Testis (tissue), 3 donors: ENCODE measurements around the gene RSU1. TPM values are rescaled to one million over a fixed set of nuclear protein-coding genes. Genes with fewer than 3 reads are reported as not detected.

Experiments used
- DNase-seq: peaks from one replicate; pipeline ENCODE4 v3.0.0-alpha.2; 2019
- H3K27ac ChIP-seq, 2 donors: fragments of 200-600 bp; sonication (generic); one replicate each; pipeline ENCODE4 v1.5.1; 2019
- H3K27me3 ChIP-seq: fragments of 200-600 bp; sonication (generic); one replicate; pipeline ENCODE4 v1.5.1; 2019
- H3K36me3 ChIP-seq: fragments of 200-600 bp; sonication (generic); one replicate; pipeline ENCODE4 v1.5.1; 2017; ENCODE audit warnings: low read depth; ENCODE audit errors: missing control alignments
- H3K4me1 ChIP-seq: fragments of 200-600 bp; sonication (generic); one replicate; pipeline ENCODE4 v1.5.1; 2019
- H3K4me3 ChIP-seq, 2 donors: fragments of 200-600 bp; sonication (generic); one replicate each; pipeline ENCODE4 v1.5.1; 2017 to 2019
- H3K9me3 ChIP-seq: fragments of 200-600 bp; sonication (generic); one replicate; pipeline ENCODE4 v1.5.1; 2017
- CTCF ChIP-seq, 3 experiments: fragments of 450-650 bp in 2 of 3; fragments of 200-600 bp in 1 of 3; sonication (generic) in 1 of 3; IDR thresholded peaks; one replicate each; pipeline ENCODE4 v1.5.1; 2016 to 2019; ENCODE audit warnings: antibody characterized with exemption in 3 of 3, mild to moderate bottlenecking in 2 of 3, moderate library complexity in 1 of 3
- POLR2A ChIP-seq: fragments of 450-650 bp; IDR thresholded peaks from one replicate; pipeline ENCODE4 v1.6.1; 2017; ENCODE audit warnings: antibody characterized with exemption, mild to moderate bottlenecking, moderate library complexity
- WGBS, 2 donors: methylation state at CpG; one replicate each; pipeline ENCODE4 v1.1.5; 2018; 5-methylcytosine and 5-hydroxymethylcytosine counted together
- intact Hi-C: fragments of 100-400 bp; cut with DNase I; formaldehyde crosslinking; loops from one replicate; pipeline ENCODE4 v1.15.1; 2023; ENCODE audit warnings: low total_unique reads
- polyA plus RNA-seq: library from polyadenylated mRNA; stranded (reverse); fragments of 350-450 nt; fragmentation: Illumina TruSeq; extraction: RNeasy Lipid Tissue Mini Kit (QIAGEN cat#74804); gene quantifications from one replicate; pipeline ENCODE4 v1.2.3, GENCODE V29; 2014; ENCODE audit warnings: low read depth, low replicate concordance; ENCODE audit not compliant: insufficient read depth
- total RNA-seq, 2 donors: library from RNA; depleted of rRNA; stranded (reverse); fragments of >200 nt; gene quantifications; one replicate each; pipeline ENCODE4 v1.2.3, GENCODE V29; 2016

RSU1 gene
- total and polyA plus RNA-seq, 3 donors from 2014 or later = 26.0 to 38.4 (median 27.3) TPM

- no peak for DNase-seq
- Histone ChIP-seq H3K27ac (no peak overlapping the region), H3K4me3 (no peak overlapping the region), H3K9me3 (no peaks in the 10 kb centered on the region), H3K36me3 (no peaks in the 10 kb centered on the region), H3K27me3 (no peaks in the 10 kb centered on the region), H3K4me1 (no peaks in the 10 kb centered on the region)
- 84 to 86% methylated on average over 4 of the region's 4 CpGs for WGBS, 2 donors
- intact Hi-C loops = no loop called here
- no peak for TF ChIP-seq POLR2A
These were observed 177.8 kb downstream of the RSU1 start for GRCh38 chr10:16639471-16639870.

GRCh38 chr10:16632996-16633395 is 184.2 kb downstream of the RSU1 start:
- no peaks in the 10 kb centered on the region for H3K27me3 ChIP-seq
- no peaks in the 10 kb centered on the region for H3K4me1 ChIP-seq
- H3K36me3 ChIP-seq = no peaks in the 10 kb centered on the region
- TF ChIP-seq CTCF (IDR thresholded peaks at IDR 0.05) (no peak), POLR2A (no peak)
- DNase-seq = no peak
- intact Hi-C loops = no loop called here
- no peak overlapping the region for H3K4me3 ChIP-seq
- WGBS, 2 donors = 87 to 96% methylated on average over 5 of the region's 5 CpGs
- no peak overlapping the region for H3K27ac ChIP-seq
- H3K9me3 ChIP-seq = no peaks in the 10 kb centered on the region

GRCh38 chr10:16626697-16627096 is 190.5 kb downstream of the RSU1 start:
- no peaks in the 10 kb centered on the region for H3K36me3 ChIP-seq
- DNase-seq = no peak
- H3K4me3 ChIP-seq = no peak overlapping the region
- H3K9me3 ChIP-seq = no peaks in the 10 kb centered on the region
- 91 to 94% methylated on average over 5 of the region's 5 CpGs for WGBS, 2 donors
- no peak for TF ChIP-seq POLR2A
- no peak for TF ChIP-seq CTCF (IDR thresholded peaks at IDR 0.05)
- H3K4me1 ChIP-seq = no peaks in the 10 kb centered on the region
- no peak overlapping the region for H3K27ac ChIP-seq
- H3K27me3 ChIP-seq = no peaks in the 10 kb centered on the region
- intact Hi-C loops = no loop called here

- 76 to 78% methylated on average over 2 of the region's 2 CpGs for WGBS, 2 donors
- TF ChIP-seq POLR2A (no peak), CTCF (IDR thresholded peaks at IDR 0.05) (no peak)
- DNase-seq = no peak
- H3K4me3 ChIP-seq = no peak overlapping the region
- no peaks in the 10 kb centered on the region for H3K4me1 ChIP-seq
- H3K27me3 ChIP-seq = no peaks in the 10 kb centered on the region
- intact Hi-C loops = no loop called here
- no peak overlapping the region for H3K27ac ChIP-seq
- no peaks in the 10 kb centered on the region for H3K36me3 ChIP-seq
- H3K9me3 ChIP-seq = no peaks in the 10 kb centered on the region
These were observed 204.3 kb downstream of the RSU1 start for GRCh38 chr10:16612981-16613355.

GRCh38 chr10:16612115-16612980 is 204.9 kb downstream of the RSU1 start:
- 66 to 78% methylated on average over 7 of the region's 7 CpGs for WGBS, 2 donors
- no peak for DNase-seq
- intact Hi-C loops = no loop called here
- H3K36me3 ChIP-seq = no peaks in the 10 kb centered on the region
- H3K27me3 ChIP-seq = no peaks in the 10 kb centered on the region
- no peak overlapping the region for H3K4me3 ChIP-seq
- no peak overlapping the region for H3K27ac ChIP-seq
- no peaks in the 10 kb centered on the region for H3K9me3 ChIP-seq
- no peaks in the 10 kb centered on the region for H3K4me1 ChIP-seq
- TF ChIP-seq CTCF (IDR thresholded peaks at IDR 0.05) = no peak
- no peak for TF ChIP-seq POLR2A
